Endodermal cell (in vitro differentiated cells): ENCODE measurements around the gene HMGCLL1. TPM values are rescaled to one million over a fixed set of nuclear protein-coding genes. Genes with fewer than 3 reads are reported as not detected.

Source experiments
- DNase-seq: peaks from one replicate; pipeline ENCODE4 v3.0.0-alpha.2; 2017
- H3K27ac ChIP-seq: 2 replicates; pipeline ENCODE4 v1.5.1; 2013; ENCODE audit warnings: mild to moderate bottlenecking, low read depth, low read length, moderate library complexity
- H3K27me3 ChIP-seq: 2 replicates; pipeline ENCODE4 v1.6.1; 2013; ENCODE audit warnings: mild to moderate bottlenecking, low read length, moderate library complexity; ENCODE audit not compliant: insufficient read depth, control insufficient read depth, poor library complexity, severe bottlenecking
- H3K36me3 ChIP-seq: 2 replicates; pipeline ENCODE4 v1.7.0; 2013; ENCODE audit warnings: mild to moderate bottlenecking, low read length, moderate library complexity; ENCODE audit not compliant: control insufficient read depth, insufficient read depth
- H3K4me1 ChIP-seq: one replicate; pipeline ENCODE4 v1.7.0; 2013; ENCODE audit warnings: low read length; ENCODE audit not compliant: control insufficient read depth, insufficient read depth
- H3K4me3 ChIP-seq: 2 replicates; pipeline ENCODE4 v1.5.1; 2013; ENCODE audit warnings: mild to moderate bottlenecking, low read length, moderate library complexity
- H3K9ac ChIP-seq: 2 replicates; pipeline ENCODE4 v1.6.1; 2013; ENCODE audit warnings: mild to moderate bottlenecking, low read length, moderate library complexity; ENCODE audit not compliant: poor library complexity, severe bottlenecking; ENCODE audit errors: extremely low read depth
- H3K9me3 ChIP-seq: 2 replicates; pipeline ENCODE4 v1.6.1; 2013; ENCODE audit warnings: mild to moderate bottlenecking, low read length, moderate library complexity; ENCODE audit not compliant: control insufficient read depth
- H3K27ac Mint-ChIP-seq: 2 replicates; pipeline ENCODE4 v1.8.0; 2020; ENCODE audit warnings: mixed read lengths
- H3K27me3 Mint-ChIP-seq: 2 replicates; pipeline ENCODE4 v1.8.0; 2021; ENCODE audit warnings: mild to moderate bottlenecking, mixed read lengths; ENCODE audit not compliant: insufficient read depth
- H3K36me3 Mint-ChIP-seq: 2 replicates; pipeline ENCODE4 v1.8.0; 2020; ENCODE audit warnings: low read depth, mixed read lengths
- H3K4me1 Mint-ChIP-seq: 2 replicates; pipeline ENCODE4 v1.8.0; 2020; ENCODE audit warnings: mixed read lengths
- H3K4me3 Mint-ChIP-seq: 2 replicates; pipeline ENCODE4 v1.8.0; 2020; ENCODE audit warnings: mild to moderate bottlenecking, moderate library complexity, mixed read lengths
- H3K9me3 Mint-ChIP-seq: 2 replicates; pipeline ENCODE4 v1.8.0; 2020; ENCODE audit warnings: mild to moderate bottlenecking, mixed read lengths
- WGBS, 2 experiments: methylation state at CpG; one replicate each; pipeline versions ENCODE4 v1.1.5 to v1.1.7; 2013; ENCODE audit warnings: missing lambda C conversion rate in 2 of 2, mixed read lengths in 1 of 2; ENCODE audit not compliant: insufficient coverage in 1 of 2, insufficient read length in 1 of 2; 5-methylcytosine and 5-hydroxymethylcytosine counted together
- total RNA-seq, 2 donors: library from RNA; stranded (reverse); fragmentation: NEBNext Ultra II Directional in 1 of 2; extraction: Animal tissue kit (Norgen Biotek cat#: 25700) in 1 of 2; gene quantifications; 2 replicates in 1 of 2; 3 replicates in 1 of 2; pipeline ENCODE4 v1.2.1, GENCODE V29; 2021
- TF ChIP-seq, protein P1 (sequence below): fragments of 200-600 bp; sonication (generic); conservative IDR thresholded peaks from 2 replicates; pipeline ENCODE4 v1.5.0; 2021; ENCODE audit warnings: antibody characterized with exemption, mild to moderate bottlenecking

HMGCLL1 gene
- total RNA-seq, 2 donors from 2014 or later: 0.20 to 0.60 TPM

DNA sequence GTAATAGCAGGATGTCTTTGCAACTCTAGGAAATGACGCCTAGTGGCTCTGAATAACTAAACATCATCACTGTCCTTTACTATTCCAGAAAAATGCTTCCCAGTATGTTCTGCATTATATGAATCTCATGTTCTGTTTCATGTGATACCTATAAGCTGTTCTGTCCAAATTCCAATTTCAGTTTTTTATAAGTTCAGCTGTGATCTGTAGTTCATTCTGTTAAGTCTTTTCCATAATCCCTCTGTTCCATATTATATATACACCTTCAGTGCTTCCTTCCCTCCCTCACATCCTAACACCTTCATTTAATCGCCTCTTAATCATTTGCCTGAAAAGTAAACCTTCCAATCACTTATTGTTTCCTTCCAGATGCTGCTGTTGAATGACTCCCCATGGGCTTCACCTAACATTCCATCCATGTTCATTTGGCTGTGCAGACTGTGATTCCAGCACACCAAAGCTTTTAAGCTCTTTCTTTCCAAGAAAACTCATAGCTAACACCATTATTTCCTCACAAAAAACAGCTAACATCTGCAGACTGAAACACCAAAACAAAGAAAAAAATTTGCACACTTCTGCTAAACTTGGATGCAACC, 18.6 kb downstream of the HMGCLL1 start:
- Histone ChIP-seq H3K27ac (no peak overlapping the region), H3K36me3 (no peaks in the 10 kb centered on the region), H3K27me3 (no peaks in the 10 kb centered on the region), H3K9me3 (no peaks in the 10 kb centered on the region), H3K4me3 (no peak overlapping the region), H3K9ac (no peak overlapping the region), H3K4me1 (no peaks in the 10 kb centered on the region)
- H3K27ac Mint-ChIP-seq: no peak overlapping the region
- H3K36me3 Mint-ChIP-seq: no peaks in the 10 kb centered on the region
- H3K9me3 Mint-ChIP-seq: no peaks in the 10 kb centered on the region
- no peak for DNase-seq
- no peaks in the 10 kb centered on the region for H3K4me1 Mint-ChIP-seq
- H3K4me3 Mint-ChIP-seq: no peak overlapping the region
- 88 to 100% methylated on average over 1 to 2 of the region's 2 CpGs for WGBS, 2 experiments
- TF ChIP-seq, protein P1, sequence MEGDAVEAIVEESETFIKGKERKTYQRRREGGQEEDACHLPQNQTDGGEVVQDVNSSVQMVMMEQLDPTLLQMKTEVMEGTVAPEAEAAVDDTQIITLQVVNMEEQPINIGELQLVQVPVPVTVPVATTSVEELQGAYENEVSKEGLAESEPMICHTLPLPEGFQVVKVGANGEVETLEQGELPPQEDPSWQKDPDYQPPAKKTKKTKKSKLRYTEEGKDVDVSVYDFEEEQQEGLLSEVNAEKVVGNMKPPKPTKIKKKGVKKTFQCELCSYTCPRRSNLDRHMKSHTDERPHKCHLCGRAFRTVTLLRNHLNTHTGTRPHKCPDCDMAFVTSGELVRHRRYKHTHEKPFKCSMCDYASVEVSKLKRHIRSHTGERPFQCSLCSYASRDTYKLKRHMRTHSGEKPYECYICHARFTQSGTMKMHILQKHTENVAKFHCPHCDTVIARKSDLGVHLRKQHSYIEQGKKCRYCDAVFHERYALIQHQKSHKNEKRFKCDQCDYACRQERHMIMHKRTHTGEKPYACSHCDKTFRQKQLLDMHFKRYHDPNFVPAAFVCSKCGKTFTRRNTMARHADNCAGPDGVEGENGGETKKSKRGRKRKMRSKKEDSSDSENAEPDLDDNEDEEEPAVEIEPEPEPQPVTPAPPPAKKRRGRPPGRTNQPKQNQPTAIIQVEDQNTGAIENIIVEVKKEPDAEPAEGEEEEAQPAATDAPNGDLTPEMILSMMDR: no peak
- no peaks in the 10 kb centered on the region for H3K27me3 Mint-ChIP-seq

DNA sequence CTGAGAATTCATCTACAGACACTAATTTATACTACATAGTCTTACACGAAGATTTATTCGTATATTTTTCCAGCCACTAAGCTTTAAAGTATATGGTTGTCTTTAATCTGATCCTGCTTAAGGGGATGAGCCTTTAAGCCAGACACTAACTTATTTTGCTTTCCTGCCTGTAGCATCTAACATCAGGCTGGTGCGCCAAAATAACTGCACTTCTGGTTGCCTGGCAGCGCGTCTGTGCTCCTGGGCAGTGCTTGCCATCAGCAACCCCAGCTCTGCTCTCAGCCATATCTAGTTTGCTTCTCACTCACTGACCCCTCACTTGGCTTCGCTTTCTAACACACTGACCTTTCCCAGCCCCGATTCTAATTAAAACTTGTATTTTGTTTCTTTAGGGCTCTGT, 21.8 kb downstream of the HMGCLL1 start:
- Histone ChIP-seq H3K27ac (no peak overlapping the region), H3K36me3 (no peaks in the 10 kb centered on the region), H3K27me3 (no peaks in the 10 kb centered on the region), H3K9ac (no peak overlapping the region), H3K9me3 (no peaks in the 10 kb centered on the region), H3K4me1 (no peaks in the 10 kb centered on the region), H3K4me3 (no peak overlapping the region)
- no peaks in the 10 kb centered on the region for H3K4me1 Mint-ChIP-seq
- no peak overlapping the region for H3K27ac Mint-ChIP-seq
- no peak overlapping the region for H3K4me3 Mint-ChIP-seq
- WGBS, 2 experiments: 96 to 98% methylated on average over 6 to 7 of the region's 7 CpGs
- TF ChIP-seq, protein P1: no peak
- H3K9me3 Mint-ChIP-seq: no peaks in the 10 kb centered on the region
- H3K36me3 Mint-ChIP-seq: no peaks in the 10 kb centered on the region
- no peaks in the 10 kb centered on the region for H3K27me3 Mint-ChIP-seq
- no peak for DNase-seq

DNA sequence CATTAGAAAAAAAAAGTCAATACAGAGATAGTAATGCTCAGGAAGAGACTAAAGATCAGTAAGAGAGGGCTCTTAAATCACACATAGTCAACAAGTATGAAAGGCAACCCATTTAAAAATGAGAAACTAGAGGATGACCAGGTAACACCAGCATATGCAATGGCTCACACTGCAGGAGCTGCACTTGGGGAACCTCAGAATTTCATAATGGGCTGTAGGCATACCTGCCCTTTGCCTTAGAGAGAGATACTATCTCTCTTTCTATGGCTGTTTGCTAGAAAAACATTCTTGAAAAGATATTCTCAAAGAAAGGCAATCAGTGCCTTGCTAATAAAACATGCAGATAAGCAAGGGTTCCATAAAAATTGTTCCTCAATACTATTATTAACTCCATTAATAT, 33.2 kb downstream of the HMGCLL1 start:
- no peak overlapping the region for H3K4me3 ChIP-seq
- H3K27ac ChIP-seq: no peak overlapping the region
- H3K9me3 ChIP-seq: no peaks in the 10 kb centered on the region
- Mint-ChIP-seq H3K4me3 (no peak overlapping the region), H3K27me3 (no peaks in the 10 kb centered on the region), H3K9me3 (no peaks in the 10 kb centered on the region), H3K36me3 (no peaks in the 10 kb centered on the region), H3K27ac (no peak overlapping the region), H3K4me1 (peaks cover 11% of the 10 kb centered on the region)
- H3K27me3 ChIP-seq: no peaks in the 10 kb centered on the region
- H3K4me1 ChIP-seq: no peaks in the 10 kb centered on the region
- no peaks in the 10 kb centered on the region for H3K36me3 ChIP-seq
- H3K9ac ChIP-seq: no peak overlapping the region
- DNase-seq: no peak
- TF ChIP-seq, protein P1: no peak
